Activated CD8-positive, alpha-beta T cell treated with anti-CD3 and anti-CD28 coated beads, Interleukin-2, amount 10 ng/mL, durations not matched to agents 7 days and 5 days (primary cell): ENCODE data around the gene XXYLT1. TPM values are rescaled to one million over a fixed set of nuclear protein-coding genes. Genes with fewer than 3 reads are reported as not detected.

Source experiments
- ATAC-seq: fragments of 150-1000 bp; cut with Tn5 transposase; one replicate; pipeline ENCODE4 v1.10.0; 2021; ENCODE audit warnings: moderate library complexity
- CTCF ChIA-PET: fragments of 350-600 bp; sonication (Branson Sonifier 250); formaldehyde crosslinking; loops from one replicate; lab custom pipeline; 2021; ENCODE audit warnings: antibody characterized with exemption; lab: Charles Lee
- POLR2A ChIA-PET: fragments of 350-600 bp; sonication (Branson Sonifier 250); formaldehyde crosslinking; loops from one replicate; lab custom pipeline; 2021; ENCODE audit warnings: antibody characterized with exemption; lab: Charles Lee
- DNase-seq: peaks from one replicate; pipeline ENCODE4 v3.0.0-alpha.2; 2020
- H3K27ac Mint-ChIP-seq: one replicate; pipeline ENCODE4 v1.8.0; 2021; ENCODE audit warnings: mild to moderate bottlenecking, mixed read lengths
- H3K27me3 Mint-ChIP-seq: one replicate; pipeline ENCODE4 v1.8.0; 2021; ENCODE audit warnings: low read depth, mixed read lengths
- H3K36me3 Mint-ChIP-seq: one replicate; pipeline ENCODE4 v1.8.0; 2021; ENCODE audit warnings: low read depth, mixed read lengths
- H3K4me1 Mint-ChIP-seq: one replicate; pipeline ENCODE4 v1.8.0; 2021; ENCODE audit warnings: low read depth, mixed read lengths
- H3K4me3 Mint-ChIP-seq: one replicate; pipeline ENCODE4 v1.8.0; 2021; ENCODE audit warnings: mild to moderate bottlenecking, mixed read lengths
- H3K9me3 Mint-ChIP-seq: one replicate; pipeline ENCODE4 v1.8.0; 2022; ENCODE audit warnings: mixed read lengths; ENCODE audit not compliant: insufficient read depth
- total RNA-seq, 2 experiments: library from RNA; stranded (reverse); gene quantifications; one replicate each; pipeline ENCODE4 v1.2.3, GENCODE V29; 2021

XXYLT1 gene
- total RNA-seq, 2 experiments from 2014 or later = 10.8 to 13.3 TPM

DNA sequence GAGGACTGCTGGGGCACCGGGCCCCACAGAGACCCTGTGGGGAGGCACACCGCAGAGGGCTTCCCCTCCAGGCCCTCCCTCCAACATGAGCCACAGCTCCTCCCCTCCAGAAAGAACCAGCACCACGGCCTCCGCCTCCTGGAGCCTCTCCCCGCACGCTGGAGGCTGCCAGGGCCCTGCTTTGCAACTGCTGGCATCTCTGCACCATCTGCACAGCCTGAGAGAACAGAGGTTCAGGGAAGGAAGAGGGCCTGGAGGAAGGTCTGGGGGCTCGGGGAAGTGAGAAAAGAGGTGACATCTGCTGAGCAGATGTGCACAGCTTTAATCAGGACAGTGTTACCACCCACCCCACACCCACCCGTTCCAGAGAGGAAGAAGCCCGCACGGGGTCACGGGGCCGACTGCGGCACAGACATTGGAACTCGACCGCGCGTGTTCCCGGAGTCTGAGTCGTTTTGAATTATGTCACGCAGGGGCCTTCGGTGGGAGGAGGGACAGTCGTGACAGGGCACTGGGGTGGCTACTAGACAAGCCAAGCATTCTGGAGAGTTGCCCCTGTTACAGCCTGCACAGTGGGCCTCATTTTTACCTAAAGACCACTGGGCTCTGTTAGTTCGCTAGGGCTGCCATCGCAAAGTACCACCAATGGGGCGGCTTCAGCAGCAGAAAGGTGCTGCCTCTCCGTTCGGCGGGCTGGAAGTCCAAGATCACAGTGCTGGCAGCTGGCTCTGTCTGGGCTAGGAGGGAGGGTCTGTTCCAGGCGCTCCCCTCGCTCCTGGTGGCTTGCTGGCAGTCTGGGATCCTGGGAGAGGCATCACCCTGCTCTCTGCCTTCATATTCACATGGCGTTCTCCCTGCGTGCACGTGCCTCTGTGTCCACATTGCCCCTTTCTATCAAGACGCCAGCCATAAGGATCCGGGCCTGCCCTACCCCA, 194.8 kb downstream of the XXYLT1 start:
- CTCF ChIA-PET = no interaction called here
- Mint-ChIP-seq H3K9me3 (no peaks in the 10 kb centered on the region), H3K27me3 (no peaks in the 10 kb centered on the region), H3K4me1 (peaks cover 6% of the 10 kb centered on the region), H3K27ac (no peak overlapping the region), H3K4me3 (no peak overlapping the region), H3K36me3 (no peaks in the 10 kb centered on the region)
- ATAC-seq = no peak
- POLR2A ChIA-PET = no interaction called here
- no peak for DNase-seq

DNA sequence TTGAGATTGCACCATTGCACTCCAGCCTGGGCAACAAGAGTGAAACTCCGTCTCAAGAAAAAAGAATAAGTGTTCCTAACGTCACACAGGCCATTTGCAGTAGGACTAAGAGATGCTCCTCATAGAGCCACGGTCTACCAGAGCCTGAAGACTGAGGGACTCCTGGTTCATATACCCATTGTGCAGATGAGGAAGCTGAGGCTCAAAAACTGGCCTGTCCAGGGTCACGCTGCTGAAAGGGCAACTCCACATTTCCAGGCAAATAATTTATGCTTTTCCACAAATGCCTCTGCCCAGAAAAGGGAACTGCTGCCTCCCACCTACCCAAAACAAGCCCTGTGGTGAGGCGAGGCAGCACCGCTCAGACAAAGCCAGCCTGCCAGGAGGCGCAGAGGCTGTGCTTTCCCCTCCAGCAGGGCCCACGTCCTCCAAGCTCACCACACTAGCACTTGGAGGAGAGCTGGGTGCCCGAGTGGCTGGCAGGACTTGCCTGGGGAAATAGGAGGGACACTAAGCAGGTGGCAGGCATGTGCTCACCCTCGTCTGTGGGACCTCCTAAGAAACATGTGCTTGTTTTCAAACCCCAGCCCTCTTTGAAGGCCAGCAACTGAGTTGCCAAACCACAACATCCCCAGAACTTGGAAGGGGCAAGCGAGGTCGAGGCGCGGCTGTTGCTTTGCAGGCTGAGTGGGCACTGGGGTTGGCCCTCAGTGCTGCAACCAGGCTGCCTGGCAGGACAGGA, 195.6 kb downstream of the XXYLT1 start:
- peaks cover 6% of the 10 kb centered on the region for H3K4me1 Mint-ChIP-seq
- DNase-seq (no peak), ATAC-seq (no peak)
- ChIA-PET CTCF (no interaction called here), POLR2A (no interaction called here)
- H3K27me3 Mint-ChIP-seq = no peaks in the 10 kb centered on the region
- no peaks in the 10 kb centered on the region for H3K9me3 Mint-ChIP-seq
- no peaks in the 10 kb centered on the region for H3K36me3 Mint-ChIP-seq
- H3K27ac Mint-ChIP-seq = no peak overlapping the region
- no peak overlapping the region for H3K4me3 Mint-ChIP-seq

DNA sequence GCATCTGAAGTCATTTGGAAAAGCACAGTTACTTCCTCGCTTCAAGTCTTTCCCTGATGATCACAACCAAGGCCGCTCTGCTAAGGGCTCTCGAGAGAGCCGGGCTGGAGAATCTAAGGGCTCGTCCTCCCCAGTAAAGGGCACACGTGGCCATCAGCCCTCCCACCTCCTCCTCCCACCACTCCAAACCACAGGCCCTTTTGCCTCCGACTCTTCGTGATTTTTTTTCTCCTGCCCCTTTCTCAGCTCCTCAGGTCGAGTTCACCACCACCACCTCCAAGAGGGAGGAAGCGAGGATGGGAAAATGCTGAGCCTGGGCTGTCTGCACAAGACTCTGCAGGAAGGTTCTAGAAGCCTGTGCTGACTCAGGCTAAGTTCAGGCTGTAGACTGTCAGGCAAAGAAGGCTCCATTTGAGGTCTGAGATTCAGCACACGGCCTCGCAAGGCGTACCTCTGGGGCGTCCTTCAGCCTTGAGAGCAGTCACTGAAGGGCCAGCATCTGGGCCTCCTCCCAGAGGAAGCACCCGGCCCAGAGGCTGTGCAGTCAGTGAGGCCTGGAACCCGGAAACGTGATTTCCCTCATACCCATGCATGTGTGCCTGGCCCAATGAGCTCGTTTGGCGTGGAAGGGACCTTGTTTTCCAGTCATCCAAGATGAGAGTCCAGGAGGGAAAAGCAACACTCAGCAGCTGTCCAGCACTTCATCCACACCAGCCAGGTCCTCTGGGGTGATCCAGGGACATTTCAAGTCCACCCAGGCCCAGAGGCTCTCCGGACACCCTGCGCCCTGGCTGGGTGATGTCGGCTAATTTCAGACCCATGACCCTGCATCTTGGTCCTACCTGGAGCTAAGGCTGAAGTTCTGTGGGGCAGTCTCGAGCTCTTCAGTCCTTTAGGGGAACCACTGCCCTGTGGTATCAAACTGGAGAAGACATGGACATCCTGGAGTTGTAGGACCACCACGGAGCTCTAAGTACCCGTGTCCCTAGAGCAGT, 196.8 kb downstream of the XXYLT1 start:
- H3K36me3 Mint-ChIP-seq = no peaks in the 10 kb centered on the region

DNA sequence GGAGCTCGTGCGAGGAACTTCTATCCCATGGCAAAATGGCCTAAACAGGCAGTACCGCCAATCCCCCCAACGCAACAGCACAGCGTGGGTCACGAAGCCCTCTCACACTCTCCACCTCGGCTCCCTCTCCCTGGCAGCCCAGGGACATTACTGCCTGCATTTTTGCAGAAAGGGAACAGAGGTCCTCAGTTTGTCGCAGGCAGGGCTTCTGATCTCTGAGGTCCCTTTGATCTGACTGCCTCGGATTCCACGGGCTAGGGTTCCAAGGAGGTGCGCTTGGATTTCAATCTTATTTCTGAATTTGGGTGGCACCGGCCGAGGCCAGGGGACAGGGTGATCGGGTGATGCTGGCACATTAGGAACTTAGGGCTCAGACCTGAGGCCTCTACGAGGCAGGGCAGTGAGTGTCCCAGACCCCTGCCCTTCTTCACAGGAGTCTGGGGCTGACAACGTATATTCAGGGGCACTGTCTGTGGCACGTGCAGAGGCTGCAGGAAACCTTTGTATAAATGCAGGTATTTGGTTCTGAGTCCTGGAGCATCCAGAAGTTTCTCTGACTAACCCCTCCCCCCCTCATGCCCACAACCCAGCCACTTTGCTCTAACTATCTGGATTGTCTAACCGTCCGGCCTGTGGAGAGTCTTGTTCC, 197.9 kb downstream of the XXYLT1 start:
- CTCF ChIA-PET = no interaction called here
- DNase-seq (no peak), ATAC-seq (no peak)
- Mint-ChIP-seq H3K27me3 (no peaks in the 10 kb centered on the region), H3K4me3 (no peak overlapping the region), H3K4me1 (no peaks in the 10 kb centered on the region), H3K27ac (no peak overlapping the region), H3K36me3 (peaks cover 1% of the 10 kb centered on the region), H3K9me3 (no peaks in the 10 kb centered on the region)
- POLR2A ChIA-PET = no interaction called here

More for the DNA sequence above, 196.8 kb downstream of the XXYLT1 start:
- ChIA-PET POLR2A (no interaction called here), CTCF (no interaction called here)
- H3K4me1 Mint-ChIP-seq = no peaks in the 10 kb centered on the region
- no peak overlapping the region for H3K4me3 Mint-ChIP-seq
- DNase-seq = no peak
- H3K27me3 Mint-ChIP-seq = no peaks in the 10 kb centered on the region
- no peak for ATAC-seq
- no peaks in the 10 kb centered on the region for H3K9me3 Mint-ChIP-seq
- no peak overlapping the region for H3K27ac Mint-ChIP-seq

DNA sequence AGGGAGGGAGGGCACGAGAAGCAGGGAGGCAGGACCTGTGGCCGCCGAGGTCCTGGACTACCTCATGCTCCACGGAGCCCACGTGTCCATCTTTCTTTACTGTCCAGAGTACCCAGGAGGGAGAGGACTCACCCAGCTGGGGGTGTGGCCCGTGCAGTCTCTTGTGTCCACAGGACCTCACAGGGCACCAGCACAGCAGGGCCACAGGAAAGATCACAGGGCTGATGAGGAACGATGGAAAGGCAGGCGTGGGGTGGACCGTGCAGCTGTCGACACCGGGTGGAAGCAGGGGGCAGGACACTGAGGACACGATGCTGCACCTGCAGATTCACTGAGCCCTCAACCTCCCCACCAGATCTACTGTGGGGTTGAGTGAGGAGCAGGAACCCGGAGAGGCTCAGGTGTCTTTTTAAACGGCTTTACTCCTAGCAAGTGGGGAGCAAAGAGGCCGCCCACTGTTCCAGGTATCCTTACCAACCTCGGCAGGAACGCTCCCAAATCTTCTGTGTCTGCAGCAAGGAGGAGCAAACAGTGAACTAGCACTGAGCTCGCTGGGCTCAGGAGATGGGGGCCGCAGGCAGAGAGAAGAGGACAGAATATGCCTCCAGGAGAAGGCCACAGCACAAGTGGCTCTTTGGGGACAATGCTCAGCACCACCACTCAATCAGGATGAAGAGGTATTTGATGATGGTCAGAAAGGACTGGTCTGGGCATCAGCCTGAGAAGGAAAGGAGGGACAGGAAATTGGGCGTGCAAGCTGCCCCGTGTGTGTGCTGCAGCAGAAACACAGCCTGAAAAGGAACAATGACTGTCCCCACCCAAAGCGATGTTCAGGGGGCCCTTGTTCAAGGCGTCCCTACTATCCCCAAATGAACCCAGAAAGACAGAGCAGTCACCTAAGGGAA, 198.8 kb downstream of the XXYLT1 start:
- H3K27ac Mint-ChIP-seq = no peak overlapping the region
- CTCF ChIA-PET = no interaction called here
- no peaks in the 10 kb centered on the region for H3K4me1 Mint-ChIP-seq
- POLR2A ChIA-PET = no interaction called here
- no peaks in the 10 kb centered on the region for H3K27me3 Mint-ChIP-seq
- DNase-seq (no peak), ATAC-seq (no peak)
- H3K4me3 Mint-ChIP-seq = no peak overlapping the region
- H3K36me3 Mint-ChIP-seq = peaks cover 1% of the 10 kb centered on the region
- H3K9me3 Mint-ChIP-seq = no peaks in the 10 kb centered on the region

DNA sequence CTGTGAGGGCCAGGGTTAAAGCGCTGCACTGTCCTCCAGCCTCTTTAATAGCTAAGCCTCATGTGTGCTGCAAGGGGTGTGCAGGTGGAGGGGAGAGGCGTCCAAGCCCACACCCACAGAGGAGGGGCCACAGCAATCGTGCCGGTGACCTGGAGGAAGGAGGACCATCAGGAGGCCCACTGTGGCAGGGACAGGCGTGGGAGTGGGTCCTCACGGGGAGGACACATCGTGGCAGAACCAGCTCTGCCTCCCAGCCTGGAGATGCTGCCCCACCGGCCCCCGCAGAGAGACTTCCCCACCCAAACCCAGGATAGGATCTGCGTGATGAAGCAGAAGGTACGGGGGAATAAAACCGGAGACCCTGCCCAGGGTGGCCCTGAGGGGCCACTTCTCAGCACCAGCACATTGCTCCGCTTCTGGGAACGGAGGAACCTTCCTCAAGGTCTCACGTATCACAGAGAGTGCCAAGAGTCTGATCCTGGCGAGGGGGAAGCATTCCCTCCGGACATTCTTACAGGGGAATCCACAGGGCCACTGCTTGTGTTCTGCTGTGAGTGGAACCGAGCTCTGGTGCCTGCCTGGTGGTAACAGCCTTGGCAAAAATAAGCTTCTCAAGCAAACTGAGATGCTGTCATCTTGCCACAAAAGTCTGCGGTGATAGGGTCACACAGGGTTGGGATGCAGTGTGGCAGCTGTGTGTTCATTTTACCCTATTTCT, 199.8 kb downstream of the XXYLT1 start:
- POLR2A ChIA-PET = no interaction called here
- Mint-ChIP-seq H3K27ac (no peak overlapping the region), H3K36me3 (peaks cover 1% of the 10 kb centered on the region), H3K27me3 (no peaks in the 10 kb centered on the region), H3K9me3 (no peaks in the 10 kb centered on the region), H3K4me1 (no peaks in the 10 kb centered on the region), H3K4me3 (no peak overlapping the region)
- DNase-seq (no peak), ATAC-seq (no peak)
- CTCF ChIA-PET = no interaction called here

DNA sequence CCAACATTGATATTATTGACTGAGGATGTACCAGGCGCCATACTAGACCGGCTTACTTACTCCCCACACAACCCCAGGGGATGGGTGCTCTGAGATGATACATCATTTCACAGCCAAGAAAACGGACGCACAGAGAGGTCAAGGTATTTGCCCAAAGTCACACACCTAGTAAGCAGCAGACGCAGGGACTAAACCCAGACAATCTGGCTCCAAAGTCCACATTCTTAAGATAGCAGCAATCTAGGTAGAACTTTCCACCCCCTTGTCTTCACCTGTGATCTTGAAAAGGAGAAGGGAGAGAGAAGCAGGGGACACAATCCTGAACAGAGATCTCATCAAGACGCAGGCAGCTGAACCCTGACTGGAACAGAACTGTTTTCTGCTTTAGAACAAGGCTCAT, 200.6 kb downstream of the XXYLT1 start:
- Mint-ChIP-seq H3K36me3 (peaks cover 4% of the 10 kb centered on the region), H3K27ac (no peak overlapping the region), H3K4me3 (no peak overlapping the region), H3K9me3 (no peaks in the 10 kb centered on the region), H3K27me3 (no peaks in the 10 kb centered on the region), H3K4me1 (no peaks in the 10 kb centered on the region)
- CTCF ChIA-PET = no interaction called here
- ATAC-seq = no peak
- POLR2A ChIA-PET = no interaction called here
- no peak for DNase-seq

DNA sequence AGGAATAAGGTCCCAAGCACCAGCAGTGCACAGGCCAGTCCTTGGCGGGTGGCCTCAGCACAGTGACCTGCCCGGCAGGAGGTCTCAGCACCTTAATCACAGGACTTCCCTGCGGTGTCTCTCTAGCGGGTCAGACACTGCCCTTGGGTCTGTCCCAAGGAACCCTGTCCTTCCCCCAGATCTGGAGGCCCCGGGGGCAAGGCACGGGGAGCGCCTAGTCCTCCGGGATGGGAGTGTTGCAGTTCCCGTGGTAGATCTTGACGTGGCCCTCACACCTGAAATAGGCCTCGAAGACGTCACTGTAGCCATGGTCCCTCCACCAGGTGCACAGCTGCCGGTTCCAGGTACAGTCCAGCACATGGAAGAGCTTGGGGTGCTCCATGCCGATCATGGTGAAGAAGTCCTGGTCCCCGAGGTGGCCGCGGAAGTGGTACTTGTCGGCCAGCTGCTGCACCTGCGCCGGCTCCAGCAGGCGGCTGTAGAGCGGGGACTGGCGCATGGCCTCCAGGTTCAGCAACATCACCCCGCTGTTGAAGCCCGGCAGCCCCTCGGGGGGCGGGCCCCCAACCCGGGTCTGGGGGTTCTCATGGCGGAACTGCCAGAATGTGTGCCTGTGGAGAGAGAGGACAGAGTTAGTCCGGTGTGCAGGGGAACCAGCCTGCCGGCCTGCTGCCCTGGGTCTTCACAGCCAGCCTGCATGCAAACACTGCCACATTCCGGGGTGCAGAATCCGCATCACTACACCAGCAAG, 201.3 kb downstream of the XXYLT1 start:
- no peaks in the 10 kb centered on the region for H3K27me3 Mint-ChIP-seq
- H3K27ac Mint-ChIP-seq = no peak overlapping the region
- H3K9me3 Mint-ChIP-seq = no peaks in the 10 kb centered on the region
- H3K4me1 Mint-ChIP-seq = no peaks in the 10 kb centered on the region
- ATAC-seq (no peak), DNase-seq (no peak)
- ChIA-PET CTCF (no interaction called here), POLR2A (no interaction called here)
- peaks cover 4% of the 10 kb centered on the region for H3K36me3 Mint-ChIP-seq
- no peak overlapping the region for H3K4me3 Mint-ChIP-seq

DNA sequence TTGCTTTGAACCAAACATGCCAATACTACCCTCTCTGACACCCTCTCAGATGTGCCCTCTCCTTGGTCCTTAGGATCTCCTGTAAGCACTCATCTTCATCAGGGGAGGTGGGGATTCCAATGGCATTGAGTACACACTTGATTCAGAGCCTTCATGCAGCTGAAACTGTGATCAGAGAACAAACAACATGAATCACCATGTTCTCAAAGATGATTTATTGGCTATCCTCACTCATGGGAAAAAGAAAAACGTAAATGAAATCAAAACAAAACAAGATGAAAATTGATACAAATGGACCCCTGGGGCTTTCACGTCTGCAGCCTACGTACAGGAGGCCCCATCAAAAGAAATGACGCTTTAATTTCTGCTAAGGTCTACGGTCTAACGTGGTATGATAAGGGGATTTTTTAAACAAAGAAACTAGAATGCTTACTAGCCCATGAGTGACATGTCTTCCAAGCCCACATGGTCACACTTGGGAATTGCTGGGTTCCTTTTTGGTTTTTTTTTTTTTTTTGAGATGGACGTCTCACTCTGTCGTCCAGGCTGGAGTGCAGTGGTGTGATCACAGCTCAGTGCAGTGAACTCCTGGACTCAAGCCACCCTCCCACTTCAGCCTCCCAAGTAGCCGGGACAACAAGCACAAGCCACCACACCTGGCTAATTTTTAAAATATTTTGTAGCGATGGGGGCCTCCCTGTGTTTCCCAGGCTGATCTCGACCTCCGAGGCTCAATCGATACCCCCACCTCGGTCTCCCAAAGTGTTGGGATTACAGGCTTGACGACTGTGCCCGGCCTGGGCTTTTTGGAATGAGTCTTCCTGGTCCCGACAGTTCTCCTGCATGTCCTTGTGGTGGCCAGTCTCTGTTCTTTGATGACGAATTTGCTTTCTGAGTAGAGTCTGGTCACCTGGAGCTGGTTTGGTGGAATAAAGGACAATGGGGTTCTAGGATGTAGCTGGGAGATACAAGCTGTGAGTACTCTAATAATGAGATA, 202.6 kb downstream of the XXYLT1 start:
- DNase-seq (no peak), ATAC-seq (no peak)
- H3K4me1 Mint-ChIP-seq = peaks cover under 1% of the 10 kb centered on the region
- peaks cover 4% of the 10 kb centered on the region for H3K36me3 Mint-ChIP-seq
- no peaks in the 10 kb centered on the region for H3K27me3 Mint-ChIP-seq
- ChIA-PET CTCF (no interaction called here), POLR2A (no interaction called here)
- no peak overlapping the region for H3K4me3 Mint-ChIP-seq
- H3K27ac Mint-ChIP-seq = no peak overlapping the region
- no peaks in the 10 kb centered on the region for H3K9me3 Mint-ChIP-seq
